Body of pancreas (tissue), 4 donors: Measurements from ENCODE around the gene COL9A3.

ENCODE experiments used
- CTCF ChIP-seq, 7 experiments: fragments of 450-650 bp in 4 of 7; fragments of 200-600 bp in 3 of 7; sonication (generic) in 3 of 7; IDR thresholded peaks; one replicate each; pipeline ENCODE4 v1.5.1; 2016 to 2019; ENCODE audit warnings: antibody characterized with exemption in 7 of 7
- POLR2A ChIP-seq, 3 donors: fragments of 450-650 bp; IDR thresholded peaks; one replicate each; pipeline ENCODE4 v1.6.1; 2016; ENCODE audit warnings: antibody characterized with exemption in 3 of 3, mild to moderate bottlenecking in 2 of 3

GRCh38 chr20:62830821-62831220 is 14.0 kb downstream of the COL9A3 start:
- TF ChIP-seq CTCF (IDR thresholded peaks at IDR 0.05) (no peak), POLR2A (IDR thresholded peaks at IDR 0.05) (no peak)
